Fibroblast of lung (primary cell): ENCODE results near the gene INAFM1. TPM values are rescaled to one million over a fixed set of nuclear protein-coding genes. Genes with fewer than 3 reads are reported as not detected.
"Not testable (repeated sequence)": the region's sequence is repeated elsewhere in the genome, so short reads cannot be mapped to it uniquely, and the experiment has no call there.

Experiments
- DNase-seq, 2 donors: peaks; one replicate each; pipeline versions ENCODE4 v3.0.0 to v3.0.0-alpha.2; 2010; ENCODE audit warnings: low read depth in 2 of 2
- H2AFZ ChIP-seq: 2 replicates; pipeline ENCODE4 v1.5.1; 2012; ENCODE audit warnings: low read length, control low read depth, inconsistent platforms
- H3K27ac ChIP-seq: 2 replicates; pipeline ENCODE4 v1.5.1; 2011; ENCODE audit warnings: low read length, control low read depth; ENCODE audit not compliant: insufficient read depth
- H3K27me3 ChIP-seq: 2 replicates; pipeline ENCODE4 v1.5.1; 2011; ENCODE audit warnings: mild to moderate bottlenecking, low read length; ENCODE audit not compliant: control insufficient read depth, insufficient read depth
- H3K36me3 ChIP-seq: 2 replicates; pipeline ENCODE4 v1.5.1; 2011; ENCODE audit warnings: low read length; ENCODE audit not compliant: control insufficient read depth, insufficient read depth
- H3K4me1 ChIP-seq: 2 replicates; pipeline ENCODE4 v1.5.1; 2011; ENCODE audit warnings: low read length; ENCODE audit not compliant: control insufficient read depth, insufficient read depth; ENCODE audit errors: extremely low read depth
- H3K4me2 ChIP-seq: 2 replicates; pipeline ENCODE4 v1.5.1; 2011; ENCODE audit warnings: low read length, control low read depth; ENCODE audit not compliant: insufficient read depth; ENCODE audit errors: extremely low read depth
- H3K4me3 ChIP-seq, 4 experiments: fragments of 200-600 bp in 1 of 4; sonication (generic) in 1 of 4; replicated peaks in 1 of 4; 2 replicates each; pipeline ENCODE4 v1.5.1; 2011 to 2016; ENCODE audit warnings: low read length in 4 of 4, low read depth in 3 of 4, mild to moderate bottlenecking in 3 of 4, control low read depth in 2 of 4, inconsistent platforms in 1 of 4, mixed read lengths in 1 of 4; ENCODE audit not compliant: insufficient read depth in 1 of 4; ENCODE audit errors: control extremely low read depth in 1 of 4
- H3K79me2 ChIP-seq: 2 replicates; pipeline ENCODE4 v1.5.1; 2012; ENCODE audit warnings: mild to moderate bottlenecking, low read length, inconsistent platforms; ENCODE audit not compliant: control insufficient read depth, insufficient read depth
- H3K9ac ChIP-seq: 2 replicates; pipeline ENCODE4 v1.5.1; 2011; ENCODE audit warnings: mild to moderate bottlenecking, low read length, control low read depth; ENCODE audit not compliant: insufficient read depth
- H3K9me3 ChIP-seq: 2 replicates; pipeline ENCODE4 v1.5.1; 2012; ENCODE audit warnings: low read depth, low read length; ENCODE audit not compliant: control insufficient read depth, insufficient read depth
- H4K20me1 ChIP-seq: 2 replicates; pipeline ENCODE4 v1.5.1; 2011; ENCODE audit warnings: low read length; ENCODE audit not compliant: control insufficient read depth, insufficient read depth; ENCODE audit errors: extremely low read depth
- CTCF ChIP-seq, 2 donors: IDR thresholded peaks in 1 of 2; conservative IDR thresholded peaks in 1 of 2; 1 replicate in 1 of 2; 2 replicates in 1 of 2; pipeline ENCODE4 v1.5.1; 2011 to 2012; ENCODE audit warnings: low read length in 2 of 2, control low read depth in 1 of 2, inconsistent platforms in 1 of 2, low read depth in 1 of 2, mild to moderate bottlenecking in 1 of 2
- EZH2 ChIP-seq: IDR thresholded peaks from 2 replicates; pipeline ENCODE4 v1.5.1; 2012; ENCODE audit warnings: low read length, control low read depth, mild to moderate bottlenecking; ENCODE audit errors: missing control alignments
- polyA plus RNA-seq, 2 donors: library from polyadenylated mRNA; depleted of rRNA in 1 of 2; stranded (reverse) in 1 of 2; unstranded in 1 of 2; fragments of >200 nt; gene quantifications; 2 replicates each; pipeline ENCODE4 v1.2.1, GENCODE V29; 2011 to 2012; ENCODE audit warnings: missing spikeins in 1 of 2
- total RNA-seq: library from RNA; depleted of rRNA; stranded (reverse); fragments of >200 nt; gene quantifications from 2 replicates; pipeline ENCODE4 v1.2.1, GENCODE V29; 2014

INAFM1 gene
- total and polyA plus RNA-seq, 2 donors (not counting 1 experiment from before 2014, with no cell fraction given), result 2.0 to 3.6 TPM

- H3K9me3 ChIP-seq, result no peaks in the 10 kb centered on the region
- no peak overlapping the region for H2AFZ ChIP-seq
- no peaks in the 10 kb centered on the region for H4K20me1 ChIP-seq
- H3K36me3 ChIP-seq, result peaks cover 4% of the 10 kb centered on the region
- H3K79me2 ChIP-seq, result no peaks in the 10 kb centered on the region
- peak overlapping the region; percentile 82 for H3K4me2 ChIP-seq
- H3K4me3 ChIP-seq, result peak overlapping the region in 3 of 4 experiments; percentile 2 to 54 (median 29)
- H3K27me3 ChIP-seq, result no peaks in the 10 kb centered on the region
- peak overlapping the region; percentile 74 for H3K9ac ChIP-seq
- H3K27ac ChIP-seq, result peak overlapping the region; percentile 79
- DNase-seq, result peak in 1 of 2 donors; percentile 25
- H3K4me1 ChIP-seq, result peaks cover 25% of the 10 kb centered on the region
- TF ChIP-seq EZH2 (no peak), CTCF (conservative IDR thresholded peaks at IDR 0.05 in 1 of 2, IDR thresholded peaks at IDR 0.05 in 1 of 2; ENCODE audit: low read depth in 1 of 2, low read length in 2 of 2) (no peak)
These were observed 441 bp downstream of the INAFM1 start for GRCh38 chr19:47274891-47275761.

- Histone ChIP-seq H3K79me2 (no peaks in the 10 kb centered on the region), H4K20me1 (no peaks in the 10 kb centered on the region), H3K9me3 (no peaks in the 10 kb centered on the region), H3K4me1 (peaks cover 25% of the 10 kb centered on the region), H3K9ac (peak overlapping the region; percentile 74), H3K36me3 (peaks cover 2% of the 10 kb centered on the region), H3K4me3 (peak overlapping the region in 3 of 4 experiments; percentile 2 to 54 (median 29)), H3K27me3 (no peaks in the 10 kb centered on the region), H2AFZ (no peak overlapping the region), H3K27ac (peak overlapping the region; percentile 79), H3K4me2 (peak overlapping the region; percentile 82)
- TF ChIP-seq EZH2, result no peak
- TF ChIP-seq CTCF (conservative IDR thresholded peaks at IDR 0.05 in 1 of 2, IDR thresholded peaks at IDR 0.05 in 1 of 2; ENCODE audit: low read depth in 1 of 2, low read length in 2 of 2), result no peak
- peak; percentile 42 to 73 for DNase-seq
These were observed 1.2 kb downstream of the INAFM1 start for GRCh38 chr19:47275791-47276461.

- Histone ChIP-seq H3K4me2 (peak overlapping the region; percentile 40), H3K4me1 (peaks cover 25% of the 10 kb centered on the region), H3K27ac (peak overlapping the region; percentile 79), H3K4me3 (peak overlapping the region in 1 of 4 experiments; percentile 54)
- not testable (repeated sequence) for H4K20me1 ChIP-seq, DNase-seq, H3K27me3 ChIP-seq, H2AFZ ChIP-seq, H3K36me3 ChIP-seq, H3K9me3 ChIP-seq, H3K9ac ChIP-seq, H3K79me2 ChIP-seq
These were observed 1.8 kb downstream of the INAFM1 start for GRCh38 chr19:47276513-47276912.
